ENCODE measurements around the gene TCF7L2.

- TF ChIP-seq CTCF (IDR thresholded peaks at IDR 0.05; ENCODE audit: insufficient read depth, low read length, poor library complexity, severe bottlenecking) (no peak), EZH2phosphoT487 (conservative IDR thresholded peaks at IDR 0.05; ENCODE audit: low read length) (no peak)
These were observed 46.4 kb downstream of the TCF7L2 start for GRCh38 chr10:112996462-112996861.

All from SU-DHL-6 (cell line).